Liver (tissue), 9 donors: ENCODE data around the gene NAA40. TPM values are rescaled to one million over a fixed set of nuclear protein-coding genes. Genes with fewer than 3 reads are reported as not detected.

ENCODE experiments used
- DNase-seq: peaks from one replicate; pipeline ENCODE4 v3.0.0-alpha.2; 2017; ENCODE audit warnings: low spot score
- H3K27ac ChIP-seq, 2 donors: one replicate each; pipeline ENCODE4 v1.7.0; 2013; ENCODE audit warnings: inconsistent platforms in 2 of 2, low read length in 2 of 2, control low read depth in 1 of 2, low read depth in 1 of 2, mild to moderate bottlenecking in 1 of 2
- H3K27me3 ChIP-seq, 4 donors: one replicate each; pipeline versions ENCODE4 v1.6.1 to v1.7.0; 2013; ENCODE audit warnings: low read length in 3 of 4, inconsistent platforms in 1 of 4, mild to moderate bottlenecking in 1 of 4, moderate library complexity in 1 of 4; ENCODE audit not compliant: control insufficient read depth in 4 of 4, insufficient read depth in 4 of 4
- H3K36me3 ChIP-seq, 4 donors: one replicate each; pipeline versions ENCODE4 v1.6.1 to v1.7.0; 2013; ENCODE audit warnings: low read length in 3 of 4, mild to moderate bottlenecking in 3 of 4, low read depth in 1 of 4, moderate library complexity in 1 of 4; ENCODE audit not compliant: control insufficient read depth in 4 of 4, insufficient read depth in 3 of 4
- H3K4me1 ChIP-seq, 4 donors: one replicate each; pipeline versions ENCODE4 v1.6.1 to v1.7.0; 2013; ENCODE audit warnings: low read length in 3 of 4, mild to moderate bottlenecking in 3 of 4, moderate library complexity in 1 of 4; ENCODE audit not compliant: control insufficient read depth in 4 of 4, insufficient read depth in 4 of 4
- H3K4me3 ChIP-seq, 3 donors: one replicate each; pipeline versions ENCODE4 v1.6.1 to v1.7.0; 2013; ENCODE audit warnings: low read length in 3 of 3, control low read depth in 1 of 3, low read depth in 1 of 3, mild to moderate bottlenecking in 1 of 3
- H3K9ac ChIP-seq, 2 donors: one replicate each; pipeline ENCODE4 v1.7.0; 2013; ENCODE audit warnings: low read length in 2 of 2, mild to moderate bottlenecking in 2 of 2, moderate library complexity in 2 of 2, control low read depth in 1 of 2, low read depth in 1 of 2
- H3K9me3 ChIP-seq, 4 donors: one replicate each; pipeline versions ENCODE4 v1.6.1 to v1.7.0; 2013; ENCODE audit warnings: low read length in 3 of 4; ENCODE audit not compliant: control insufficient read depth in 4 of 4
- EGR1 ChIP-seq, 2 donors: IDR thresholded peaks; 2 replicates each; pipeline ENCODE4 v1.6.1; 2016 to 2018; ENCODE audit warnings: antibody characterized with exemption in 2 of 2, low read depth in 2 of 2
- FOXA1 ChIP-seq: IDR thresholded peaks from 2 replicates; pipeline ENCODE4 v1.6.1; 2016; ENCODE audit warnings: antibody characterized with exemption
- FOXA2 ChIP-seq: IDR thresholded peaks from 2 replicates; pipeline ENCODE4 v1.6.1; 2016; ENCODE audit warnings: antibody characterized with exemption
- GABPA ChIP-seq, 2 donors: IDR thresholded peaks in 1 of 2; conservative IDR thresholded peaks in 1 of 2; 2 replicates each; pipeline ENCODE4 v1.6.1; 2016; ENCODE audit warnings: antibody characterized with exemption in 2 of 2, mild to moderate bottlenecking in 1 of 2, moderate library complexity in 1 of 2
- HNF4A ChIP-seq, 2 donors: conservative IDR thresholded peaks; 2 replicates each; pipeline ENCODE4 v1.6.1; 2016; ENCODE audit warnings: antibody characterized with exemption in 2 of 2, mild to moderate bottlenecking in 2 of 2
- HNF4G ChIP-seq: IDR thresholded peaks from 2 replicates; pipeline ENCODE4 v1.6.1; 2016; ENCODE audit warnings: antibody characterized with exemption
- JUND ChIP-seq, 2 donors: IDR thresholded peaks; 2 replicates each; pipeline ENCODE4 v1.6.1; 2016; ENCODE audit warnings: antibody characterized with exemption in 2 of 2
- NR2F2 ChIP-seq: IDR thresholded peaks from 2 replicates; pipeline ENCODE4 v1.6.1; 2016; ENCODE audit warnings: antibody characterized with exemption
- RAD21 ChIP-seq, 2 donors: IDR thresholded peaks; 2 replicates each; pipeline ENCODE4 v1.6.1; 2016; ENCODE audit warnings: antibody characterized with exemption in 2 of 2, mild to moderate bottlenecking in 2 of 2
- RXRA ChIP-seq, 2 donors: IDR thresholded peaks; 2 replicates each; pipeline ENCODE4 v1.6.1; 2017 to 2018; ENCODE audit warnings: antibody characterized with exemption in 2 of 2, mild to moderate bottlenecking in 1 of 2
- SP1 ChIP-seq: IDR thresholded peaks from 2 replicates; pipeline ENCODE4 v1.6.1; 2018; ENCODE audit warnings: antibody characterized with exemption, mild to moderate bottlenecking
- TAF1 ChIP-seq: conservative IDR thresholded peaks from 2 replicates; pipeline ENCODE4 v1.6.1; 2016; ENCODE audit warnings: antibody characterized with exemption, mild to moderate bottlenecking
- YY1 ChIP-seq: IDR thresholded peaks from 2 replicates; pipeline ENCODE4 v1.6.1; 2016; ENCODE audit warnings: antibody characterized with exemption, mild to moderate bottlenecking
- WGBS: extraction: QIAGEN DNeasy Blood & Tissue Kit; methylation state at CpG from one replicate; pipeline ENCODE4 v1.1.7; 2013; 5-methylcytosine and 5-hydroxymethylcytosine counted together
- polyA plus RNA-seq, 2 donors: library from polyadenylated mRNA; stranded (reverse) in 1 of 2; unstranded in 1 of 2; fragments of 200-250 nt in 1 of 2; fragments of >200 nt in 1 of 2; fragmentation: Nextera tagmentation in 1 of 2; extraction: Ambion mirVana in 1 of 2; gene quantifications; one replicate each; pipeline versions ENCODE4 v1.2.1 to v1.2.3, GENCODE V29; 2013 to 2015
- total RNA-seq, 2 donors: library from RNA; depleted of rRNA; stranded (reverse); fragments of >200 nt; gene quantifications; one replicate each; pipeline ENCODE4 v1.2.3, GENCODE V29; 2014
- TF ChIP-seq, protein P1 (sequence below): fragments of 150-350 bp; IDR thresholded peaks from 2 replicates; pipeline ENCODE4 v1.5.1; 2017; ENCODE audit warnings: improper control_type of control experiment, low read depth, low read length; ENCODE audit not compliant: missing input control
- TF ChIP-seq, protein P2 (sequence below): IDR thresholded peaks from 2 replicates; pipeline ENCODE4 v1.6.1; 2016; ENCODE audit warnings: antibody characterized with exemption
- TF ChIP-seq, protein P3 (sequence below): IDR thresholded peaks from 2 replicates; pipeline ENCODE4 v1.6.1; 2016; ENCODE audit warnings: antibody characterized with exemption
- TF ChIP-seq, protein P4 (sequence below): IDR thresholded peaks from 2 replicates; pipeline ENCODE4 v1.6.1; 2016; ENCODE audit warnings: antibody characterized with exemption, mild to moderate bottlenecking
- TF ChIP-seq, protein P5 (sequence below): IDR thresholded peaks from 2 replicates; pipeline ENCODE4 v1.6.1; 2016; ENCODE audit warnings: antibody characterized with exemption
- donor health status: healthy.
- donor health status: healthy.
- donor health status: healthy.
- donor health status: healthy.
- donor health status: healthy.

NAA40 gene
- total and polyA plus RNA-seq, 4 donors, result 3.0 to 7.3 (median 4.7) TPM

DNA sequence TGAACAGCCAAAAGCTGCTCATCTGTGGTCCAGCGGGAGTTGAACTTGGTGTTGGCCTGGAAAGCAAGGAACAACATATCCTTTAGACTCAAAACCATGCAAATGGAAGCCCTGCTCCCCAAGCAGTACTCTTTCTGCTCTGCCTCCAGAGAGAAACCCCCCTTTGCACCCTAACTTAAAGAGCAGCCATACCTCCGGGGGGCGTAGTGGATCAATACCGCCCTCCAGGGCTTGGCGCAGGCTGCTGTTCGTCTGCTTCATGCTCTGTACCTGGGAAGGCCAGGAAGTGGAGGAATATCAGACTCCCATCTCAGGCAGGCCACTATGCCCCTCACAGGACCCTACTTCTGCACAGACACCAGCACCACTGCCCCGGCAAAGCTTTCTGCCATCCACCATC is 26.1 kb upstream of the NAA40 start:
- TF ChIP-seq YY1 (no peak), NR2F2 (no peak), TAF1 (no peak), FOXA1 (no peak), GABPA (IDR thresholded peaks at IDR 0.05 in 1 of 2, conservative IDR thresholded peaks at IDR 0.05 in 1 of 2) (no peak), SP1 (no peak), EGR1 (IDR thresholded peaks at IDR 0.05; ENCODE audit: low read depth in 2 of 2) (no peak), HNF4A (conservative IDR thresholded peaks at IDR 0.05) (no peak), JUND (IDR thresholded peaks at IDR 0.05) (no peak), HNF4G (no peak), FOXA2 (no peak), RXRA (IDR thresholded peaks at IDR 0.05) (no peak), RAD21 (IDR thresholded peaks at IDR 0.05) (no peak)
- TF ChIP-seq, protein P1, sequence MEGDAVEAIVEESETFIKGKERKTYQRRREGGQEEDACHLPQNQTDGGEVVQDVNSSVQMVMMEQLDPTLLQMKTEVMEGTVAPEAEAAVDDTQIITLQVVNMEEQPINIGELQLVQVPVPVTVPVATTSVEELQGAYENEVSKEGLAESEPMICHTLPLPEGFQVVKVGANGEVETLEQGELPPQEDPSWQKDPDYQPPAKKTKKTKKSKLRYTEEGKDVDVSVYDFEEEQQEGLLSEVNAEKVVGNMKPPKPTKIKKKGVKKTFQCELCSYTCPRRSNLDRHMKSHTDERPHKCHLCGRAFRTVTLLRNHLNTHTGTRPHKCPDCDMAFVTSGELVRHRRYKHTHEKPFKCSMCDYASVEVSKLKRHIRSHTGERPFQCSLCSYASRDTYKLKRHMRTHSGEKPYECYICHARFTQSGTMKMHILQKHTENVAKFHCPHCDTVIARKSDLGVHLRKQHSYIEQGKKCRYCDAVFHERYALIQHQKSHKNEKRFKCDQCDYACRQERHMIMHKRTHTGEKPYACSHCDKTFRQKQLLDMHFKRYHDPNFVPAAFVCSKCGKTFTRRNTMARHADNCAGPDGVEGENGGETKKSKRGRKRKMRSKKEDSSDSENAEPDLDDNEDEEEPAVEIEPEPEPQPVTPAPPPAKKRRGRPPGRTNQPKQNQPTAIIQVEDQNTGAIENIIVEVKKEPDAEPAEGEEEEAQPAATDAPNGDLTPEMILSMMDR, result no peak
- TF ChIP-seq, protein P2, sequence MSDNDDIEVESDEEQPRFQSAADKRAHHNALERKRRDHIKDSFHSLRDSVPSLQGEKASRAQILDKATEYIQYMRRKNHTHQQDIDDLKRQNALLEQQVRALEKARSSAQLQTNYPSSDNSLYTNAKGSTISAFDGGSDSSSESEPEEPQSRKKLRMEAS, result no peak
- TF ChIP-seq, protein P3, sequence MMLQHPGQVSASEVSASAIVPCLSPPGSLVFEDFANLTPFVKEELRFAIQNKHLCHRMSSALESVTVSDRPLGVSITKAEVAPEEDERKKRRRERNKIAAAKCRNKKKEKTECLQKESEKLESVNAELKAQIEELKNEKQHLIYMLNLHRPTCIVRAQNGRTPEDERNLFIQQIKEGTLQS, result no peak
- TF ChIP-seq, protein P4, sequence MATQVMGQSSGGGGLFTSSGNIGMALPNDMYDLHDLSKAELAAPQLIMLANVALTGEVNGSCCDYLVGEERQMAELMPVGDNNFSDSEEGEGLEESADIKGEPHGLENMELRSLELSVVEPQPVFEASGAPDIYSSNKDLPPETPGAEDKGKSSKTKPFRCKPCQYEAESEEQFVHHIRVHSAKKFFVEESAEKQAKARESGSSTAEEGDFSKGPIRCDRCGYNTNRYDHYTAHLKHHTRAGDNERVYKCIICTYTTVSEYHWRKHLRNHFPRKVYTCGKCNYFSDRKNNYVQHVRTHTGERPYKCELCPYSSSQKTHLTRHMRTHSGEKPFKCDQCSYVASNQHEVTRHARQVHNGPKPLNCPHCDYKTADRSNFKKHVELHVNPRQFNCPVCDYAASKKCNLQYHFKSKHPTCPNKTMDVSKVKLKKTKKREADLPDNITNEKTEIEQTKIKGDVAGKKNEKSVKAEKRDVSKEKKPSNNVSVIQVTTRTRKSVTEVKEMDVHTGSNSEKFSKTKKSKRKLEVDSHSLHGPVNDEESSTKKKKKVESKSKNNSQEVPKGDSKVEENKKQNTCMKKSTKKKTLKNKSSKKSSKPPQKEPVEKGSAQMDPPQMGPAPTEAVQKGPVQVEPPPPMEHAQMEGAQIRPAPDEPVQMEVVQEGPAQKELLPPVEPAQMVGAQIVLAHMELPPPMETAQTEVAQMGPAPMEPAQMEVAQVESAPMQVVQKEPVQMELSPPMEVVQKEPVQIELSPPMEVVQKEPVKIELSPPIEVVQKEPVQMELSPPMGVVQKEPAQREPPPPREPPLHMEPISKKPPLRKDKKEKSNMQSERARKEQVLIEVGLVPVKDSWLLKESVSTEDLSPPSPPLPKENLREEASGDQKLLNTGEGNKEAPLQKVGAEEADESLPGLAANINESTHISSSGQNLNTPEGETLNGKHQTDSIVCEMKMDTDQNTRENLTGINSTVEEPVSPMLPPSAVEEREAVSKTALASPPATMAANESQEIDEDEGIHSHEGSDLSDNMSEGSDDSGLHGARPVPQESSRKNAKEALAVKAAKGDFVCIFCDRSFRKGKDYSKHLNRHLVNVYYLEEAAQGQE, result no peak
- TF ChIP-seq, protein P5, sequence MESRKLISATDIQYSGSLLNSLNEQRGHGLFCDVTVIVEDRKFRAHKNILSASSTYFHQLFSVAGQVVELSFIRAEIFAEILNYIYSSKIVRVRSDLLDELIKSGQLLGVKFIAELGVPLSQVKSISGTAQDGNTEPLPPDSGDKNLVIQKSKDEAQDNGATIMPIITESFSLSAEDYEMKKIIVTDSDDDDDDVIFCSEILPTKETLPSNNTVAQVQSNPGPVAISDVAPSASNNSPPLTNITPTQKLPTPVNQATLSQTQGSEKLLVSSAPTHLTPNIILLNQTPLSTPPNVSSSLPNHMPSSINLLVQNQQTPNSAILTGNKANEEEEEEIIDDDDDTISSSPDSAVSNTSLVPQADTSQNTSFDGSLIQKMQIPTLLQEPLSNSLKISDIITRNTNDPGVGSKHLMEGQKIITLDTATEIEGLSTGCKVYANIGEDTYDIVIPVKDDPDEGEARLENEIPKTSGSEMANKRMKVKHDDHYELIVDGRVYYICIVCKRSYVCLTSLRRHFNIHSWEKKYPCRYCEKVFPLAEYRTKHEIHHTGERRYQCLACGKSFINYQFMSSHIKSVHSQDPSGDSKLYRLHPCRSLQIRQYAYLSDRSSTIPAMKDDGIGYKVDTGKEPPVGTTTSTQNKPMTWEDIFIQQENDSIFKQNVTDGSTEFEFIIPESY, result no peak
- 91% methylated on average over 7 of the region's 7 CpGs for WGBS
- Histone ChIP-seq H3K9me3 (no peaks in the 10 kb centered on the region), H3K27me3 (peaks cover 0 to 3% (median 0%) of the 10 kb centered on the region in 4 donors), H3K4me3 (no peak overlapping the region), H3K9ac (no peak overlapping the region), H3K27ac (no peak overlapping the region), H3K36me3 (peaks cover 5 to 10% (median 8%) of the 10 kb centered on the region in 4 donors), H3K4me1 (peaks cover 10 to 16% (median 14%) of the 10 kb centered on the region in 4 donors)
- no peak for DNase-seq
